ENCODE measurements around the gene ADK. TPM values are rescaled to one million over a fixed set of nuclear protein-coding genes. Genes with fewer than 3 reads are reported as not detected.
"Not testable (repeated sequence)": the region's sequence is repeated elsewhere in the genome, so short reads cannot be mapped to it uniquely, and the experiment has no call there.

The ADK gene
- total RNA-seq, 1 donor from 2014 or later = 13.1 TPM

DNA sequence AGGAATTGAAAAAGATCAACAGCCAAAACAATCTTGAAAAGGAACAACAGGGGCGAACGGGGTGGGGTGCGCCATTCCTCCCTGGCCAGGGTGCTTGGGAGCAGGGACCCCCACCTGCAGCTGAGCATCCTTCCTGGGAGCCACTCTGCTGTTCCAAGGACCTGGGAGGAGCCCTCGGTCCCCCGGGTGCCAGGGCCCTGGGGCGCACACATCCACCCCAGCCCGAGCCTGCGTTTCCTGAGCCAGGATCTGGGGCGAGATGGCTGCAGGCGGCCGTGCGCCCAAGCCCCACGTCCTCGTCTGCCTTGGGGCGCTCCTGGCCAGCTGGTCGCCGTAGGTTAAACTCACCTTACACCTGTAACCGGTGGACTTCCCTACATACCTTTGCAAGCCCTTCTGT, 11.0 kb upstream of the ADK start:
- H3K27me3 Mint-ChIP-seq (ENCODE audit: unreplicated experiment) = no peaks in the 10 kb centered on the region
- TF ChIP-seq CTCF (IDR thresholded peaks at IDR 0.05; ENCODE audit: unreplicated experiment) = no peak
- H3K36me3 Mint-ChIP-seq (ENCODE audit: low read depth, unreplicated experiment) = peaks cover 11% of the 10 kb centered on the region
- no peak overlapping the region for H3K4me3 Mint-ChIP-seq (ENCODE audit: unreplicated experiment)
- H3K27ac Mint-ChIP-seq (ENCODE audit: unreplicated experiment) = no peak overlapping the region
- H3K4me1 Mint-ChIP-seq (ENCODE audit: unreplicated experiment) = no peaks in the 10 kb centered on the region
- no peak for DNase-seq (ENCODE audit: low spot score)
- no peaks in the 10 kb centered on the region for H3K9me3 Mint-ChIP-seq (ENCODE audit: unreplicated experiment)

DNA sequence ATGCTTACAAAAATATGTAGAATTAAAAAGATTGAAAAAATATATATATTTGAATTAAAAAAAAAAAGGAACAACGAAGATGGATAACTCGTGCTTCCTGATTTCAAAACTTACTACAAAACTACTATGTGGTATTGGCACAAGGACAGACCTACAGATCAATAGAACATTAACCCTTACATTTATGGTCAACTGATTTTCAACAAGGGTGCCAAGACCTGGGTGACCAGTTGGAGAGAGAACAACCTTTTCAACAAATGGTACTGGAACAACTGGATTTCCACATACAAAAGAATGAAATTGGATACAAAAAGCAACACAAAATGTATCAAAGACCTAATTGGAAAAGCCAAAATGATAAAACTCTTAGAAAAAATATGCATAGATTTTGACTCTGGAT, 10.5 kb upstream of the ADK start:
- Mint-ChIP-seq H3K36me3 (ENCODE audit: low read depth, unreplicated experiment) (peaks cover 11% of the 10 kb centered on the region), H3K27ac (ENCODE audit: unreplicated experiment) (no peak overlapping the region), H3K4me1 (ENCODE audit: unreplicated experiment) (no peaks in the 10 kb centered on the region), H3K4me3 (ENCODE audit: unreplicated experiment) (no peak overlapping the region), H3K27me3 (ENCODE audit: unreplicated experiment) (no peaks in the 10 kb centered on the region), H3K9me3 (ENCODE audit: unreplicated experiment) (no peaks in the 10 kb centered on the region)
- TF ChIP-seq CTCF (IDR thresholded peaks at IDR 0.05; ENCODE audit: unreplicated experiment) = no peak
- DNase-seq (ENCODE audit: low spot score) = no peak

GRCh38 chr10:74145133-74145532, 5.9 kb upstream of the ADK start:
- Mint-ChIP-seq H3K36me3 (ENCODE audit: low read depth, unreplicated experiment) (no peaks in the 10 kb centered on the region), H3K27me3 (ENCODE audit: unreplicated experiment) (no peaks in the 10 kb centered on the region), H3K4me1 (ENCODE audit: unreplicated experiment) (no peaks in the 10 kb centered on the region), H3K4me3 (ENCODE audit: unreplicated experiment) (no peak overlapping the region), H3K9me3 (ENCODE audit: unreplicated experiment) (no peaks in the 10 kb centered on the region), H3K27ac (ENCODE audit: unreplicated experiment) (no peak overlapping the region)
- no peak for TF ChIP-seq CTCF (IDR thresholded peaks at IDR 0.05; ENCODE audit: unreplicated experiment)
- no peak for DNase-seq (ENCODE audit: low spot score)

GRCh38 chr10:74146980-74147379, 4.0 kb upstream of the ADK start:
- H3K36me3 Mint-ChIP-seq (ENCODE audit: low read depth, unreplicated experiment); H3K27me3 Mint-ChIP-seq (ENCODE audit: unreplicated experiment); H3K4me3 Mint-ChIP-seq (ENCODE audit: unreplicated experiment); H3K27ac Mint-ChIP-seq (ENCODE audit: unreplicated experiment); H3K9me3 Mint-ChIP-seq (ENCODE audit: unreplicated experiment); H3K4me1 Mint-ChIP-seq (ENCODE audit: unreplicated experiment); DNase-seq (ENCODE audit: low spot score): not testable (repeated sequence)

GRCh38 chr10:74150204-74150989, 624 bp upstream of the ADK start, which contains the start of gene AP3M1:
Gene AP3M1 (minus strand): TSS chr10:74150828. CDS start chr10:74138379, 12,449 bp downstream.
- Mint-ChIP-seq H3K27ac (ENCODE audit: unreplicated experiment) (peak within 1 kb of the TSS; percentile 53), H3K27me3 (ENCODE audit: unreplicated experiment) (no peaks in the 10 kb centered on the region), H3K36me3 (ENCODE audit: low read depth, unreplicated experiment) (no peaks in the 10 kb centered on the region), H3K9me3 (ENCODE audit: unreplicated experiment) (no peaks in the 10 kb centered on the region), H3K4me1 (ENCODE audit: unreplicated experiment) (peaks cover 5% of the 10 kb centered on the region), H3K4me3 (ENCODE audit: unreplicated experiment) (no peak within 1 kb of the TSS)
- no peak for TF ChIP-seq CTCF (IDR thresholded peaks at IDR 0.05; ENCODE audit: unreplicated experiment)
- DNase-seq (ENCODE audit: low spot score) = peak; percentile 70

Measured in endothelial cell (in vitro differentiated cells).